HG03108 (cell line): Measurements from ENCODE around the gene S1PR2.

Experiments
- ATAC-seq: cut with Tn5 transposase; IDR thresholded peaks from one replicate; pipeline ENCODE4 v1.9.1; 2021; ENCODE audit warnings: moderate library complexity; ENCODE audit not compliant: unreplicated experiment

The S1PR2 gene, protein sequence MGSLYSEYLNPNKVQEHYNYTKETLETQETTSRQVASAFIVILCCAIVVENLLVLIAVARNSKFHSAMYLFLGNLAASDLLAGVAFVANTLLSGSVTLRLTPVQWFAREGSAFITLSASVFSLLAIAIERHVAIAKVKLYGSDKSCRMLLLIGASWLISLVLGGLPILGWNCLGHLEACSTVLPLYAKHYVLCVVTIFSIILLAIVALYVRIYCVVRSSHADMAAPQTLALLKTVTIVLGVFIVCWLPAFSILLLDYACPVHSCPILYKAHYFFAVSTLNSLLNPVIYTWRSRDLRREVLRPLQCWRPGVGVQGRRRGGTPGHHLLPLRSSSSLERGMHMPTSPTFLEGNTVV

DNA sequence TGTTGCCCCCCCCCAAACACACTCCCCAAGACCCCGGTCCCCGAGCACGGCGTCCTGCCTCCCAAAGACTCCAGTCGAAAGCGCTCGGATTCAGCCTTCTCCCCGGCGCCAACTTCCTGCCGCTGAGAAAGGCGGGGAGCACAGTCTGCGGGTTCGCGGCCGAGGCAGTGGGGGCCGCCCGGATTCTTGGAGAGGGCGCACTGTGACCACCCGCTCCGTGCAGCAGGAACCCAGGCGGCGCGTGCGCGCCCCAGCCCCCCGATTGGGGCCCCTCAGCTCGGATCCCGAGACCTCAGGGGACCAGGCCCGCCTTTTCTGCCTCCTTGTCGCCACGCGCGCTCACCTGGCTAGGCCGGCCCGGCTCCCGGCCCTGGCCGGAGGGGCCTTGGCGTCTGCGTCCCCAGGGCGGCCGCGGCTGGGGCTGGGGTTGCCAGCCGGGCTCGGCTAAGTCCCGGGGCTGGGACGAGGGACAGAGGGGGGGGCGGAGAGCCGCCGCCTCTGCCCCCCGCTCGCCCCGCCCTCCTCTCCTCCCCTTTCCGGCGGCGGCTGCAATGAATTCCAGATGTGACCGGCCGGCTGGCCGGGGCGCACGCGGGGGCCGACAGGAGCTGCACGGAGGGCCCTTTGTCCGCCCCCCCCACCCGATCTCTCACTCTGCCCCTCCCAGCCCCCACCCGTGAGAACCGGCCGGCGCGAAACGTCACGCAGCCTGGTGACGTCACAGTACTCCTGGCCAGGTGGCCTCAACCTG lies at the start of gene S1PR2:
Gene S1PR2, minus strand, starts transcription at position 471 of the 751 bp plus-strand sequence. CDS start 6,426 bp downstream, outside the sequence.
- ATAC-seq: peak; percentile 38

DNA sequence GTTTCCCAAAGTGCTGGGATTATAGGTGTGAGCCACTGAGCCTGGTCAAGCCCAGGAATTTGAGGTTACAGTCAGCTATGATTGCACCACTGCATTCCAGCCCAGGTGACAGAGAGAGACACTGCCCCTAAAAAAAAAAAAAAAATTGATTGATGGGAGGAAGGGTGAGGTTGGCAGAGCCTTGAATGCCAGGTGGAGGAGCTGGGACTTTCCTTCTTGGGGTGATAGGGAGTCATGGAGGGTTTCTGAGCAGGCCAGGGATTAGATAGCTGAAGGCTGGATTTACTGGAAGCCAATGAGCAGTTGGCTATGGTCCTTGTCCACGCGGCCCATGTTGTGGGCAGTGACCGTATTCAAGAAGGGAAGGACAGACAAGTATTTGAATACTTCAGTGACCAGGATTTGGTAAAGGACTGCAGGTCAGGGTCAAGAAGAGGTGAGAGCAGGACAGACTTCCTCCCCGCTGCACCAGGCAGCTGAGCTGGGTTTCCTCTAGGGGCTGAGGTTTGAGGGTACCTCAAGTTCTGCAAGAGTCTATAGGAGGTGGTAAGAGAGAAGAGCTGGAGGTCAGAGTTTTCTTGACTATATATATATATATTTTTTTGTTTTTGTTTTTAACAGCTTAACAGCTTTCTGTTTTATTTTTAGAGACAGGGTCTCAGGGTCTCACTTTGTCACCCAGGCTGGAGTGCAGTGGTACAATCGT lies 48.8 kb upstream of the S1PR2 start:
- no peak for ATAC-seq

- ATAC-seq: no peak
These were observed 47.8 kb upstream of the S1PR2 start for GRCh38 chr19:10278935-10279334.

GRCh38 chr19:10277795-10278589 lies 46.9 kb upstream of the S1PR2 start:
- no peak for ATAC-seq

DNA sequence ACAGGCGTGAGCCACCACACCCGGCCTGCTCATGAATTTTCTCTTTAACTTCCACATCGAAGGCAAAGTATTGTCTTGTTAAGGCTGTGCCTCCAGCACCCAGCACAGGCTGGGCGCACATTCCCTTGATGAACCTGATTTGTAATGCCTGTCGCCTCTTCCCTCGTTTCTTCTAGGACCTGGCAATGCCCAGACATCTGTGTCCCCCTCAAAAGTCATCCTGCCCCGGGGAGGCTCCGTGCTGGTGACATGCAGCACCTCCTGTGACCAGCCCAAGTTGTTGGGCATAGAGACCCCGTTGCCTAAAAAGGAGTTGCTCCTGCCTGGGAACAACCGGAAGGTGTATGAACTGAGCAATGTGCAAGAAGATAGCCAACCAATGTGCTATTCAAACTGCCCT lies 43.5 kb upstream of the S1PR2 start:
- ATAC-seq: no peak

DNA sequence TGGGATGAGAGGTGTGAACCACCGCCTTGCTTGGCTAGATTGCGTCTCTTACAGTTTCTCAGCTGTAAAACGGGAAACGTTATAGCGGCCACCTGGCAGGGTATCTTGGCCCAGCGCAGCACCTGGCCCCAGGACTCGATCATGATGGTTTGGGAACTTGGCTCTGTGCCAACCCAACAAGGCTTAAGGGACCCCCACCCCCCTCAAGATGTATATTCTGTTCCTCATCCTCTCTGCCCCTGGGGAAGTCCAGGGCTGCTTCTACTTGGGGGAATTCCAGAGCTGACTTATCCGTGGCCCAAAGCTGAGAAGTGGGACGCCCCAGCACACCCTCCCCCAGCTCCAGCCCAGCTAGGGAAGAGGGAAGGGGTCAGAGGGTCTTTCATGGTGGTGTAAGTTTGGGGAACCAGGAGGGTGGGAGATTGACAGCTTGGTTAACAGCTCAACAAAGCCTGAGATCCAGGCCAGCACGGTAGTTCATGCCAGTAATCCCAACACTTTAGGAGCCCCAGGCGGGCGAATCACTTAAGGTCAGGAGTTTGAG lies 40.5 kb upstream of the S1PR2 start:
- no peak for ATAC-seq

DNA sequence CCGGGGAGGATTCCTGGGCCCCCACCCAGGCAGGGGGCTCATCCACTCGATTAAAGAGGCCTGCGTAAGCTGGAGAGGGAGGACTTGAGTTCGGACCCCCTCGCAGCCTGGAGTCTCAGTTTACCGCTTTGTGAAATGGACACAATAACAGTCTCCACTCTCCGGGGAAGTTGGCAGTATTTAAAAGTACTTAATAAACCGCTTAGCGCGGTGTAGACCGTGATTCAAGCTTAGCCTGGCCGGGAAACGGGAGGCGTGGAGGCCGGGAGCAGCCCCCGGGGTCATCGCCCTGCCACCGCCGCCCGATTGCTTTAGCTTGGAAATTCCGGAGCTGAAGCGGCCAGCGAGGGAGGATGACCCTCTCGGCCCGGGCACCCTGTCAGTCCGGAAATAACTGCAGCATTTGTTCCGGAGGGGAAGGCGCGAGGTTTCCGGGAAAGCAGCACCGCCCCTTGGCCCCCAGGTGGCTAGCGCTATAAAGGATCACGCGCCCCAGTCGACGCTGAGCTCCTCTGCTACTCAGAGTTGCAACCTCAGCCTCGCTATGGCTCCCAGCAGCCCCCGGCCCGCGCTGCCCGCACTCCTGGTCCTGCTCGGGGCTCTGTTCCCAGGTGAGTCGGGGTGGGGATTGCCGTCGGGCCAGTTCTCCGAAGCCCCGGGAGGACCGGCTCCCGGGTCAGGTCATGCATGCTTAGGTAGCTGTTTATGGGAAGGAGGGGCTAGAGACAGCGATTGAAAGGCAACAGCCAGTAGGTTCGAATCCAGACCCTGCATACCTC lies 39.7 kb upstream of the S1PR2 start, which contains the start of gene ICAM1:
Gene ICAM1, plus strand, starts transcription at position 505 of the 779 bp plus-strand sequence. Its CDS starts 40 bp downstream, at position 545.
- peak; percentile 40 for ATAC-seq

GRCh38 chr19:10270180-10270615 lies 39.1 kb upstream of the S1PR2 start:
- no peak for ATAC-seq

GRCh38 chr19:10269333-10270179 lies 38.4 kb upstream of the S1PR2 start:
- ATAC-seq: peak; percentile 35

DNA sequence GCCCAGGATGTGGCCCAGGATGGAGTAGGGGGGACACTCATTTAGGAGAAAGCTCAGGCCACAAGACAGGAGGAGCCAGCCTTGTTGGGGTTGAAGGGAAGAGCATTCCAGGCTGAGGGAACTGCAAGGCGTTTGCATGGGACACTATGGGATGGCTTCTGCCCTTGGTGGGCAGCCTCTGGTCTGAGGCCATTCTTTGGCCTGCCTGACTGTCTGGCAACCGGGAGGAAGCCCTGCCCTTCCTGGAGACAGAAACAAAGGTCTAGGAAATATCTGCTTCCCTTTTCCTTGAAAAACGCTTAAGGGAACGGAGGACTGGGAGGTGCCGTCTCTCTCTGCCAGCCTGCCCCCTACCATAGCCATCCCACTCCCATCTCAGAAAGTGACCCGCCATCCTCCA lies 36.9 kb upstream of the S1PR2 start:
- ATAC-seq: no peak

- ATAC-seq: no peak
These were observed 35.6 kb upstream of the S1PR2 start for GRCh38 chr19:10266706-10267105.

DNA sequence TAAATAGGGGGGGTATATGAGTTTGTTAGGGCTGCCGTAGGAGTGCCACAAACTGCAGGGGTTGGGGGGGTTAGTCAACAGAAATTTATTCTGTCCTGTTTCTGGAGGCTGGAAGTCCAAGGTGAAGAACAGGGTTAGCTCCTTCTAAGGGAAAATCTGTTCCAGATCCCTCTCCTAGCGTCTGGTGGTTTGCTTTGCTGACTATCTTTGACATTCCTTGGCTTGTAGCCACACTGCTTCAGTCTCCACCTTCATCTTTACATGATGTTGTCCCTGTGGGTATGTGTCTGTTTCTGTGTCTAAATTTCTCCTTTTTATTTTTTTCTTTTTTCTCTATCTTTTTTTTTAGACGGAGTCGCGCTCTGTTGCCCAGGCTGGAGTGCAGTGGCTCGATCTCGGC lies 31.6 kb upstream of the S1PR2 start:
- no peak for ATAC-seq

- ATAC-seq: no peak
These were observed 29.0 kb upstream of the S1PR2 start for GRCh38 chr19:10260141-10260584.

GRCh38 chr19:10259162-10259905 lies 28.2 kb upstream of the S1PR2 start:
- ATAC-seq: no peak

DNA sequence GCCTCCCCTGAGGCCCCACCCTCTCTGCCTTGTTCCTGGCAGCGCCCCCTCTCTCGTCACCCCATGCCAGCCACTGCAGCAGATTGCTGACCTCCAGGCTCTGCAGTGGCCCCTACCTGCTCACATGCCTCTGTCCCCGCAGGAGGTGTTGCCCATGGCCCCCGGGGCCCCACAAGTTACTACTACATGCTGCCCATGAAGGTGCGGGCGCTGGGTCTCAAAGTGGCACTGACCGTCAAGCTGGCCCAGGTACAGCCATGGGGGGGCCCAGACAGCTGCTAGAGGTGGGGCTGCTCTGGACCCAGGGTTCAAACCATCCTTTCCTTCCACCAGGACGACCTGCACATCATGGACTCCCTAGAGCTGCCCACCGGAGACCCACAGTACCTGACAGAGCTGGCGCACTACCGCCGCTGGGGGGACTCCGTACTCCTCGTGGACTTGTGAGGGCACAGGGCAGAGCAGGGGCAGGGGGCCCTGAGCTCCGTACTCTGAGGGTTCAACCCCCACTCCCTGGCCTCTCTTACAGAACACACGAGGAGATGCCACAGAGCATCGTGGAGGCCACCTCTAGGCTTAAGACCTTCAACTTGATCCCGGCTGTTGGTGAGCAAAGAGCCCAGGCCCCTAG lies 27.1 kb upstream of the S1PR2 start:
- no peak for ATAC-seq

GRCh38 chr19:10256970-10257615 lies 26.0 kb upstream of the S1PR2 start:
- no peak for ATAC-seq

DNA sequence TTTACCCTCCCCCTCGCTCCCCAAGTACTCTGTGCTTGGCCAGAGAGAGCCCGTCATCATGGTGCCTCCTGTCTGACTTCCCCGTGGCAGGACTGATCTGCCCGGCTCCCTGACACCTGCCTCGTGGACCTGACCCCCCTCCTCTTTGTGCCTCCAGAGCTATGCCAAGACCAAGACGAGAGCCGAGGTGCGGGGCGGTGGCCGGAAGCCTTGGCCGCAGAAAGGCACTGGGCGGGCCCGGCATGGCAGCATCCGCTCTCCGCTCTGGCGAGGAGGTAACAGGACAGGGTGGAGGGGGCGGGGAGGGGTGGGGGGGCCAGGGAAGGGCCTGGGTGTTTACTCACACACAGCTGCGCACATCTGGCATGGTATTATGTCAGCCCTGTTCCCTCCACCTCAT lies 25.4 kb upstream of the S1PR2 start:
- no peak for ATAC-seq
